Activated CD8-positive, alpha-beta memory T cell treated with anti-CD3 and anti-CD28 coated beads for 36 hours (primary cell): ENCODE measurements around the gene FUT8. TPM values are rescaled to one million over a fixed set of nuclear protein-coding genes. Genes with fewer than 3 reads are reported as not detected.

Source experiments
- CTCF ChIA-PET: fragments of 350-600 bp; sonication (Branson Sonifier 250); formaldehyde crosslinking; loops from one replicate; lab custom pipeline; 2021; ENCODE audit warnings: antibody characterized with exemption; lab: Charles Lee
- POLR2A ChIA-PET: fragments of 350-600 bp; sonication (Branson Sonifier 250); formaldehyde crosslinking; loops from one replicate; lab custom pipeline; 2021; ENCODE audit warnings: antibody characterized with exemption; lab: Charles Lee
- total RNA-seq, 2 experiments: library from RNA; stranded (reverse); gene quantifications; one replicate each; pipeline ENCODE4 v1.2.3, GENCODE V29; 2021

The FUT8 gene
- total RNA-seq, 2 experiments from 2014 or later = 90.1 to 95.2 TPM

DNA sequence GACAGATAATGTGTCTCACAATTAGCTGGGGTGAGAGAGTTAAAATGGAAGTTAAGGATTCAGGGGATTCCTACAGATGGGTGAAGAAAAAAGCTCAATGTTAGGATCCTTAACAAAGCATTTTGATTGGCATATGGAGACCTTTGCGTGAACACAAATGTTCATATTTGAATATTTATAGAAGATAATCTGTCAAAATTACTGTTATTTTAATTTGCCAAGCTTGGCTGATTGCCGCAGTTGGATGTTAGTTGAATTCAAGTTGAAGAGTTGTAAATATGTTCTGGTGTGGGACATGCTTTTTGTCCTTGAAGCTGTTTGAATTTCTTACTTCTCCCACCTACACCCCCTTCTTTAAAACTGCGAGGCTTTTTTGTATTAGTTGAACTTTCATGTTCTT is 91.2 kb downstream of the FUT8 start:
- CTCF ChIA-PET = no interaction called here
- POLR2A ChIA-PET = no interaction called here

GRCh38 chr14:65506801-65507200 is 94.3 kb downstream of the FUT8 start:
- CTCF ChIA-PET = no interaction called here
- POLR2A ChIA-PET = no interaction called here

DNA sequence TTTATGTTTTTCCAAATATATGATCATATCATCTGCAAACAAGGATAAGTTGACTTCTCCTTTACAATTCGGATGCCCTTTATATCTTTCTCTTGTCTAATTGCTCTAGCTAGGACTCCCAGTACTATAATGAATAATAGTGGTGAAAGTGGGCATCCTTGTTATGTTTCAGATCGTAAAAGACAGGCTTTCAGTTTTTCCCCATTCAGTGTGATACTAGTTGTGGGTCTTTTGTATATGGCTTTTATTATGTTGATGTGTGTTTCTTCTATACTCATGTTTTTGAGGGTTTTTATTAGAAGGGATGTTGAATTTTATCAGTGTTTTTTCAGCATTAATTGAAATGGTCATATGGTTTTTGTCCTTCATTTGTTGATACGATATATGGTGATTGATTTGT is 97.3 kb downstream of the FUT8 start:
- CTCF ChIA-PET = no interaction called here
- POLR2A ChIA-PET = no interaction called here

- CTCF ChIA-PET = no interaction called here
Observed at GRCh38 chr14:65513671-65514070, 101.1 kb downstream of the FUT8 start.

GRCh38 chr14:65517635-65518542 is 105.4 kb downstream of the FUT8 start:
- ChIA-PET POLR2A (no interaction called here), CTCF (interaction anchor here (0.7 kb wide), 1 partner anchor 86 kb away, joined by 3 read pairs; no protein-coding TSS in a partner anchor)

More at GRCh38 chr14:65513671-65514070, 101.1 kb downstream of the FUT8 start:
- POLR2A ChIA-PET = no interaction called here

GRCh38 chr14:65528069-65528468 is 115.5 kb downstream of the FUT8 start:
- POLR2A ChIA-PET = no interaction called here
- CTCF ChIA-PET = no interaction called here

- ChIA-PET POLR2A (no interaction called here), CTCF (no interaction called here)
Observed at GRCh38 chr14:65531148-65531547, 118.6 kb downstream of the FUT8 start.

DNA sequence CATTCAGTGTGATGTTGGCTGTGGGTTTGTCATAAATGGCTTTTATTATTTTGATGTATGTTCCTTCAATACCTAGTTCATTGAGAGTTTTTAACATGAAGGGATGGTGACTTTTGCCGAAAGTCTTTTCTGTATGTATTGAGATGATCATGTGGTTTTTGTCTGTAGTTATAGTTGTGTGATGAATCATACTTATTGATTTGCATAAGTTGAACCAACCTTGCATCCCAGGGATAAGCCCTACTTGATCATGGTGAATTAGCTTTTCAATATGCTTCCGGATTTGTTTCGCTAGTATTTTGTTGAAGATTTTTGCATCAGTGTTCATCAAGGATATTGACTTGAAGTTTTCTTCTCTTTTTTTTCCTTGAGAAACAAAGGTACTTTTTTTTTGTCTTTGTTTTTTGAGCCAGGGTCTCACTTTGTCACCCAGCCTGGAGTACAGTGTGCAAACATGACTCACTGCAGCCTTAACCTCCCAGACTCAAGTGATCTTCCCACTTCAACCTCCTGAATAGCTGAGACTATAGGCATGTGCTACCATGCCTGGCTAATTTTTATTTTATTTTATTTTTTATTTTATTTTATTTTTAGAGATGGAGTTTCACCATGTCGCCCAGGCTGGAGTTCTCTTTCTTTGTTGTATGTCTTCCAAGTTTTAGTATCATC is 121.3 kb downstream of the FUT8 start:
- ChIA-PET CTCF (interaction anchor here (1.1 kb wide), 1 partner anchor 392 kb away, joined by 3 read pairs; no protein-coding TSS in a partner anchor), POLR2A (no interaction called here)

DNA sequence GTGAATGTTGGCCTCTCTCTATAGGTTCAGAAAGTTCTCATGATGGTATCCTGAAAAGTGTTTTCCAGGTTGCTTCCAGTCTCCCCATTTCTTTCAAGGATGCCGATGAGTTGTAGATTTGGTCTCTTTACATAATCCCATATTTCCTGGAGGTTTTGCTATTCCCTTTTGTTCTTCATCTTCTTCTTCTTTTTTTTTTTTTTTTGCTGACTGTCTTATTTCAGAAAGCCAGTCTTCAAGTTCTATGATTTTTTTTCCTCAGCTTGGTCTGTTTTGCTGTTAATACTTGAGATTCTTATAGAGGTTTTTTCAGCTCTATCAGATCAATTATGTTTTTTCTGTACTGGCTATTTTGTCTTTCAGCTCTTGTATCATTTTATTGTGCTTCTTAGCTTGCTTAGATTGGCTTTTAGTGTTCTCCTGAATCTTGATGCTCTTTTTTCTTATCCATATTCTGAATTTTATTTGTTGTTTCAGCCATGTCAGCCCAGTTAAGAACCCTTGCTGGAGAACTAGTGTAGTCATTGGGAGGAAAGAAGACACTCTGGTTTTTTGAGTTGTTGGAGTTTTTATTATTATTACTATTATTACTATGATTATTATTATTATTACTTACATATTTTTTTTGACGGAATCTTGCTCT is 124.4 kb downstream of the FUT8 start:
- CTCF ChIA-PET = no interaction called here
- POLR2A ChIA-PET = no interaction called here

- POLR2A ChIA-PET = no interaction called here
- CTCF ChIA-PET = no interaction called here
Observed at GRCh38 chr14:65548878-65549277, 136.3 kb downstream of the FUT8 start.

GRCh38 chr14:65549429-65549828 is 136.9 kb downstream of the FUT8 start:
- CTCF ChIA-PET = no interaction called here
- POLR2A ChIA-PET = no interaction called here

DNA sequence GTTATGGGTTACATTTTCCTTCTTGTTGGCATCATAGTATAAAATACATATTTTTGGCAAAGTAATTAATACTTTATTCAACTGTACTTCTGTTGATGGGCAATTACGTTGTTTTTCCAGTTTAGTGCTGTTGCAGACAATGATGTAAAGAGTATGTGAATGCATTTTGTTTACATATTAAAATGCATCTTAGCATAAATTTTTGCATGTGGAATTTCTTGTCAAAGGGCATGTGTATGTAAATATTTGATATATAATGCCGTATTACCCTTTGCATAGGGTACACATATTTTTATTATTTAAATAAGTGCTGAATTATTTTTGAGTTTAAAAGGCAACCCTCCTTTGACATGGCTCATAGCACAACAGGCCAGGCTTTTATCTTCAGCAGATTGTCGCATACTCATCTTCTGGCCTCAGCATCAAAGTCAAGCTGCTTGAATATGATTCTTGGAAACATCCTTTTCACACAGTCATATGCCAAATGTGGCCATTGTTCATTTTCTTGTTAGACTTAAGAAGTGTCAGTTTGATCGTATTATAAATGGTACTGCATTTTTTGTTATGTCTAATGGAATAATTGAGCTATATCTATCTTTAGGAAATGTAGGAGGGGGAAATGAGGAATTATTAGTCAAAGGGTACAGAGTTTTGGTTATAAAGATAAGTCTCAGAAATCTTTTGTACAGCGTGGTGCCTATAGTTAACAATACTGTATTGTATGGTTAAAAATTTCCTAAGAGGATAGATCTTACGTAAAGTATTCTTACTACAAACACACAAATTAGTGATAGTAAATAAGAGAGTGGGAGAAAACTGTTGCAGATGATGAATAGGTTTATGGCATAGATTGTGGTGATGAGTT is 138.5 kb downstream of the FUT8 start:
- CTCF ChIA-PET = no interaction called here
- POLR2A ChIA-PET = interaction anchor here (0.5 kb wide), 1 partner anchor 63 kb away, joined by 5 read pairs; no protein-coding TSS in a partner anchor

DNA sequence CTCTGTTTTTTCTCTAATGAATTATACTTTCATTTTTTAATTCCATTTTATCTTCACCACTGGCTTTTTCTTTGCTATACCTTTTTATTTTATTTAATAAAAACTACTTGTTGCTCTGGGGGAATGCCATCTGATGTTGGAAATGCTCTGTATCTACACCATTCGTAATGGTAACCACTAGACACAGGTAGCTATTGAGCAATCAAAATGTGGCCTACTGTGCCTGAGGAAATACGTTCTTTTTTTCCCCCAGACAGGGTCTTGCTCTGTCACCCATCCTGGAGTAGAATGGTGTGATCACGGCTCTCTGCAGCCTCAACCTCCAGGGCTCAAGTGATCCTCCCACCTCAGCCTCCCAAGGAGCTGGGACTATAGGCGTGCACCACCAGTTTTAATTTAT is 140.2 kb downstream of the FUT8 start:
- ChIA-PET POLR2A (no interaction called here), CTCF (interaction anchor here (0.6 kb wide), 1 partner anchor 142 kb away, joined by 4 read pairs; no protein-coding TSS in a partner anchor)

GRCh38 chr14:65554837-65555236 is 142.3 kb downstream of the FUT8 start:
- CTCF ChIA-PET = no interaction called here
- POLR2A ChIA-PET = interaction anchor here (0.7 kb wide), 1 partner anchor 19 kb away, joined by 3 read pairs; no protein-coding TSS in a partner anchor

GRCh38 chr14:65555358-65555757 is 142.8 kb downstream of the FUT8 start:
- ChIA-PET CTCF (no interaction called here), POLR2A (interaction anchor here (0.7 kb wide), 1 partner anchor 18 kb away, joined by 3 read pairs; no protein-coding TSS in a partner anchor)

DNA sequence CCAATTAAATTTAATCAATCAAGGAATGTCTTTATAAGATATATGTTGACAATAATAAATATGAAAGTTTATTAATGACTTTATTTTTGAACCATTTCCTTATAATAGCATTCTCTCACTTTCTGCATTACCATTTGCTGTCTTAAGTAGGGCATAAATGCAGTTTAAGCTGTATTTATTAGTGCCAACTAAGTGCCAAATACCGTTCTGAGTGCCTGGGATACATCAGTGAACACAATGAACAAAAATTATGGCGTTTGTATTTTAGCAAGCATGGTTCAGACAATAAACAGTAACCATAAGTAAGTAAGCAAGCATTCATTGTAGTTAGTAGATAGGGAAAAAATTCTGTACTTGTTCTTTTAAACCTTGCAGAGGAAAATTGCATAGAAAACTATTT is 145.8 kb downstream of the FUT8 start:
- CTCF ChIA-PET = no interaction called here
- POLR2A ChIA-PET = no interaction called here

DNA sequence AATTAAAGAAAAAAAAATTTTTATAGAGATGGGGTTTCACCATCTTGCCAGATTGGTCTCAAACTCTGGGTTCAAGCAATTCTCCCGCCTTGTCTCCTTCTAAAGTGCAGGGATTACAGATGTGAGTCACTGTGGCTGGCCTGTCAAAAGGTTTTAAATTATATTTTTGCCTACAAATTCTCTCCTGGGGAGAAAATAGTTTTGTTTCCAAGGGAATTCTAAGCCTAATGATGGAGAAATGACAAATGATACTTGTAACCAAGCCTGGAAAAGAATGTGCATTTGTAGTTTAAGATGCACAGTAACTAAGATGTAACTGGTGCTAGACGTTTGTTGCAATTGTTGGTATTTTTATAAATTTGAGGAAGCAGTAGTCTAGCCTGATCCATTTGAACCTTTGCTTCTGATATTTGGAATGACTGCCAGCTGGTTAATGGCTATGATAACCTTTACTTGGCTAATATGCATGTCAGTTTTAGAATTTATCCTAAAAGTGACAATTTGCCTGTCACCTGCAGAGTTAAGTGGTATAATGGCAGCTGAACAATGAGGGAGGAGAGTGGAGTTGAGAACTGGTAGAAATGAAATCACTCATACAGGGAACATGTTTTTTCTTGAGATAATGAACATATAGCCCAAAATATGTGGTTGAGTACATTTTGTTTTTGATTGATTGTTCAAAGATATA is 148.0 kb downstream of the FUT8 start:
- POLR2A ChIA-PET = no interaction called here

DNA sequence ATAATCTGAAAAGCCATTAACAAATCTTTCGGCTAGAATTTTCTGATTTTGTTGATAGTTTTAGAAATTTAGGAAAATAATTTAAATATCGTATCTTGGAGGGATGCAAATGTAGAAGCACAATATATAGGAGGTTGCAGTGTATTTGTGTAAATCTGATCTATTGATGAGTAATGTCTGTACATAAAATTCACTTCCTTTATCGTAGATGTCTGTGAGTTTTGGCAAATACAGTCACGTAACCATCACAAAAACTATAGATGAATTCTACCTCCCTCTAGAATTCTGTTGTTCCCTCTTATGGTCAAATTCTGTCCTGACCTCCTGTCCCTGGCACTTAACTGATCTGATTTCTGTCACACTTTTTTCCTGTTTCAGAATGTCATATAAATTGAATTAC is 151.8 kb downstream of the FUT8 start:
- ChIA-PET CTCF (no interaction called here), POLR2A (no interaction called here)

More for the DNA sequence above, 148.0 kb downstream of the FUT8 start:
- CTCF ChIA-PET = no interaction called here
